Spleen (tissue), 11 donors: ENCODE data around the gene NTNG1. TPM values are rescaled to one million over a fixed set of nuclear protein-coding genes. Genes with fewer than 3 reads are reported as not detected.

Experiments used
- DNase-seq: peaks from one replicate; pipeline ENCODE4 v3.0.0-alpha.2; 2020
- H3K27ac ChIP-seq, 8 donors: fragments of 200-600 bp; sonication (generic) in 7 of 8; 1 replicate in 4 of 8; 2 replicates in 4 of 8; pipeline versions ENCODE4 v1.5.0 to v1.8.0; 2016 to 2021; ENCODE audit warnings: inconsistent platforms in 4 of 8, mild to moderate bottlenecking in 4 of 8, moderate library complexity in 1 of 8
- H3K27me3 ChIP-seq, 7 donors: fragments of 200-600 bp; sonication (generic) in 6 of 7; replicated peaks in 1 of 7; 1 replicate in 4 of 7; 2 replicates in 3 of 7; pipeline versions ENCODE4 v1.5.0 to v1.8.0; 2016 to 2021; ENCODE audit warnings: inconsistent platforms in 3 of 7, mild to moderate bottlenecking in 1 of 7
- H3K36me3 ChIP-seq, 6 donors: fragments of 200-600 bp; sonication (generic) in 5 of 6; 1 replicate in 4 of 6; 2 replicates in 2 of 6; pipeline versions ENCODE4 v1.5.0 to v1.8.0; 2016 to 2021; ENCODE audit warnings: inconsistent platforms in 2 of 6
- H3K4me1 ChIP-seq, 6 donors: fragments of 200-600 bp; sonication (generic) in 5 of 6; 1 replicate in 3 of 6; 2 replicates in 3 of 6; pipeline versions ENCODE4 v1.5.0 to v1.8.0; 2016 to 2021; ENCODE audit warnings: inconsistent platforms in 3 of 6
- H3K4me3 ChIP-seq, 8 donors: fragments of 200-600 bp; sonication (generic) in 7 of 8; 1 replicate in 4 of 8; 2 replicates in 4 of 8; pipeline versions ENCODE4 v1.5.0 to v1.8.0; 2016 to 2021; ENCODE audit warnings: inconsistent platforms in 4 of 8, mild to moderate bottlenecking in 4 of 8, moderate library complexity in 2 of 8
- H3K9me3 ChIP-seq, 8 donors: fragments of 200-600 bp; sonication (generic) in 7 of 8; 1 replicate in 4 of 8; 2 replicates in 4 of 8; pipeline versions ENCODE4 v1.5.0 to v1.8.0; 2016 to 2021; ENCODE audit warnings: inconsistent platforms in 4 of 8
- CTCF ChIP-seq, 11 experiments: fragments of 200-600 bp in 7 of 11; fragments of 450-650 bp in 4 of 11; sonication (generic) in 4 of 11; IDR thresholded peaks in 8 of 11; conservative IDR thresholded peaks in 3 of 11; 1 replicate in 7 of 11; 2 replicates in 4 of 11; pipeline versions ENCODE4 v1.4.0 to v1.8.0; 2016 to 2021; ENCODE audit warnings: antibody characterized with exemption in 11 of 11, inconsistent platforms in 4 of 11, mild to moderate bottlenecking in 1 of 11
- POLR2A ChIP-seq, 3 donors: fragments of 450-650 bp; IDR thresholded peaks; one replicate each; pipeline ENCODE4 v1.5.1; 2017; ENCODE audit warnings: antibody characterized with exemption in 3 of 3, mild to moderate bottlenecking in 1 of 3
- POLR2AphosphoS5 ChIP-seq, 3 donors: sonication (generic); formaldehyde crosslinking; IDR thresholded peaks; one replicate each; pipeline ENCODE4 v1.5.1; 2017; ENCODE audit warnings: antibody characterized with exemption in 3 of 3
- WGBS, 5 donors: extraction: QIAGEN DNeasy Blood & Tissue Kit in 3 of 5; methylation state at CpG; one replicate each; pipeline versions ENCODE4 v1.1.5 to v1.1.7; 2013 to 2018; 5-methylcytosine and 5-hydroxymethylcytosine counted together
- intact Hi-C: fragments of 100-400 bp; cut with DNase I; formaldehyde crosslinking; loops from one replicate; pipeline ENCODE4 v1.15.0; 2023; ENCODE audit warnings: low total_unique reads
- polyA plus RNA-seq, 3 donors: library from polyadenylated mRNA; stranded (reverse); fragments of 200-250 nt; gene quantifications; one replicate each; pipeline ENCODE4 v1.2.1, GENCODE V29; 2013
- total RNA-seq, 7 donors: library from RNA; depleted of rRNA in 3 of 7; stranded (reverse); fragments of >200 nt in 3 of 7; fragmentation: NEBNext Ultra II Directional in 4 of 7; extraction: Animal tissue kit (Norgen Biotek cat#: 25700) in 4 of 7; gene quantifications; one replicate each; pipeline versions ENCODE4 v1.1.0 to v1.2.1, GENCODE V29; 2016 to 2021
- donor health status: healthy with polysubstance abuse.
- donor health status: DM: no; HTN: no; CAD: no; lungs with moderate emphysema.
- donor health status: DM: no; HTN: no; CAD: no.
- donor health status: Bipolar disorder and iron deficiency.
- donor health status: healthy.
- donor health status: DM: no; HTN: no; CAD: no.
- donor health status: DM: yes; HTN: yes; CAD: no.

Gene NTNG1
- total and polyA plus RNA-seq, 10 donors: 0.11 to 2.0 (median 1.1) TPM

GRCh38 chr1:107523736-107524135 is 382.9 kb downstream of the NTNG1 start:
- Histone ChIP-seq H3K36me3 (no peaks in the 10 kb centered on the region), H3K4me1 (no peaks in the 10 kb centered on the region), H3K4me3 (no peak overlapping the region), H3K27me3 (no peaks in the 10 kb centered on the region), H3K9me3 (no peaks in the 10 kb centered on the region), H3K27ac (no peak overlapping the region)
- TF ChIP-seq POLR2AphosphoS5 (IDR thresholded peaks at IDR 0.05) (no peak), POLR2A (IDR thresholded peaks at IDR 0.05) (no peak), CTCF (IDR thresholded peaks at IDR 0.05 in 8 of 11, conservative IDR thresholded peaks at IDR 0.05 in 3 of 11) (no peak)
- WGBS, 5 donors: 58 to 74% (median 71%) methylated on average over 4 of the region's 4 CpGs
- DNase-seq: no peak
- intact Hi-C loops: no loop called here

GRCh38 chr1:107524301-107524700 is 383.5 kb downstream of the NTNG1 start:
- Histone ChIP-seq H3K27me3 (no peaks in the 10 kb centered on the region), H3K9me3 (no peaks in the 10 kb centered on the region), H3K4me1 (no peaks in the 10 kb centered on the region), H3K27ac (no peak overlapping the region), H3K36me3 (no peaks in the 10 kb centered on the region), H3K4me3 (no peak overlapping the region)
- intact Hi-C loops: no loop called here
- WGBS, 5 donors: 45 to 79% (median 72%) methylated on average over 2 of the region's 2 CpGs
- no peak for TF ChIP-seq POLR2A (IDR thresholded peaks at IDR 0.05)
- no peak for DNase-seq

DNA sequence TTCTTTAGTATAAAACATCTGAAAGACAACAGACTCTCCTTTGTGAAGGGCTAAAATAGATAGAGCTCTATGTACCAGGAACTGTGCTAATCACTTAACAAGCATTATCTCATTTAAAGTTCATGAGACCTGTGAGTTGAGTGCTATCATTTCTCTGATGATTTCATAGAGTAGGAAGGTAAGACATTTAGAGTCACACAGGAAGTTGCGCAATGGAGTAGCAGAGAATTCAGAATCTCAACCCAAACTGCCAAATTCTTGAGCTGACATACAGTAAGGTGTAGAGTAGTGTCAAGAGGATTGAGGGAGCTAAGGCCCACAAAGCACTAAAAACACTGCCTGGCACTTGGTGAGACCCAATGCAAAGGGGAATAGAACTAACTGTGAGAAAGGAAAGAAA is 384.3 kb downstream of the NTNG1 start:
- no peak for DNase-seq
- Histone ChIP-seq H3K9me3 (no peaks in the 10 kb centered on the region), H3K27me3 (no peaks in the 10 kb centered on the region), H3K27ac (no peak overlapping the region), H3K4me1 (peaks cover 0 to 3% (median 0%) of the 10 kb centered on the region in 6 donors), H3K36me3 (no peaks in the 10 kb centered on the region), H3K4me3 (no peak overlapping the region)
- WGBS, 5 donors: 93 to 98% (median 96%) methylated on average over 1 of the region's 1 CpG
- intact Hi-C loops: loop anchor here (5.0 kb wide), 1 partner anchor 93 kb away; no protein-coding TSS in a partner anchor
- TF ChIP-seq POLR2A (IDR thresholded peaks at IDR 0.05) (no peak), CTCF (IDR thresholded peaks at IDR 0.05 in 8 of 11, conservative IDR thresholded peaks at IDR 0.05 in 3 of 11) (no peak), POLR2AphosphoS5 (IDR thresholded peaks at IDR 0.05) (no peak)

- H3K4me1 ChIP-seq: peaks cover 0 to 3% (median 0%) of the 10 kb centered on the region in 6 donors
- H3K27ac ChIP-seq: no peak overlapping the region
- no peak for TF ChIP-seq POLR2AphosphoS5 (IDR thresholded peaks at IDR 0.05)
- no peak for TF ChIP-seq CTCF (IDR thresholded peaks at IDR 0.05 in 8 of 11, conservative IDR thresholded peaks at IDR 0.05 in 3 of 11)
- no peak for TF ChIP-seq POLR2A (IDR thresholded peaks at IDR 0.05)
- WGBS, 5 donors: 93 to 98% (median 96%) methylated on average over 2 of the region's 2 CpGs
- no peaks in the 10 kb centered on the region for H3K36me3 ChIP-seq
- DNase-seq: no peak
- H3K9me3 ChIP-seq: no peaks in the 10 kb centered on the region
- H3K27me3 ChIP-seq: no peaks in the 10 kb centered on the region
- intact Hi-C loops: loop anchor here (5.0 kb wide), 1 partner anchor 94 kb away; no protein-coding TSS in a partner anchor
- no peak overlapping the region for H3K4me3 ChIP-seq
These were observed 385.1 kb downstream of the NTNG1 start for GRCh38 chr1:107525961-107526360.
